PC-9 (cell line): ENCODE data around the gene RAB11B.
"Not testable (repeated sequence)": the region's sequence is repeated elsewhere in the genome, so short reads cannot be mapped to it uniquely, and the experiment has no call there.

Experiments used
- EZH2 ChIP-seq: fragments of 200-600 bp; sonication (generic); IDR thresholded peaks from 2 replicates; pipeline ENCODE4 v1.8.0; 2017; ENCODE audit warnings: antibody characterized with exemption, low read depth
- TF ChIP-seq, protein P1 (sequence below): fragments of 200-600 bp; sonication (generic); conservative IDR thresholded peaks from 2 replicates; pipeline ENCODE4 v1.6.1; 2017; ENCODE audit warnings: mixed run types, antibody characterized with exemption, mild to moderate bottlenecking, moderate library complexity

DNA sequence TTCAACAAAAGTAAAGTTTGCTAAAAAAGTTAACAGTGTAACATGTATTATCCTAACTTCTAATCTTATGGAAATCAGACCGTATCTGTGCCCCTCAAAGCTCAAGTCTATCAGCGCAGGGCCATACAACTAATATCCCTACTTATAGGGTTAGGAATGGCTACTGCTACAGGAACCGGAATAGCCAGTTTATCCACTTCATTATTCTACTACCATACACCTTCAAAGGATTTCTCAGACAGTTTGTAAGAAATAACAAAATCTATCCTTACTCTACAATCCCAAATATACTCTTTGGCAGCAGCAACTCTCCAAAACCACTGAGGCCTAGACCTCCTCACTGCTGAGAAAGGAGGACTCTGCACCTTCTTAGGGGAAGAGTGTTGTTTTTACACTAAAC, 4.6 kb upstream of the RAB11B start:
- TF ChIP-seq, protein P1, sequence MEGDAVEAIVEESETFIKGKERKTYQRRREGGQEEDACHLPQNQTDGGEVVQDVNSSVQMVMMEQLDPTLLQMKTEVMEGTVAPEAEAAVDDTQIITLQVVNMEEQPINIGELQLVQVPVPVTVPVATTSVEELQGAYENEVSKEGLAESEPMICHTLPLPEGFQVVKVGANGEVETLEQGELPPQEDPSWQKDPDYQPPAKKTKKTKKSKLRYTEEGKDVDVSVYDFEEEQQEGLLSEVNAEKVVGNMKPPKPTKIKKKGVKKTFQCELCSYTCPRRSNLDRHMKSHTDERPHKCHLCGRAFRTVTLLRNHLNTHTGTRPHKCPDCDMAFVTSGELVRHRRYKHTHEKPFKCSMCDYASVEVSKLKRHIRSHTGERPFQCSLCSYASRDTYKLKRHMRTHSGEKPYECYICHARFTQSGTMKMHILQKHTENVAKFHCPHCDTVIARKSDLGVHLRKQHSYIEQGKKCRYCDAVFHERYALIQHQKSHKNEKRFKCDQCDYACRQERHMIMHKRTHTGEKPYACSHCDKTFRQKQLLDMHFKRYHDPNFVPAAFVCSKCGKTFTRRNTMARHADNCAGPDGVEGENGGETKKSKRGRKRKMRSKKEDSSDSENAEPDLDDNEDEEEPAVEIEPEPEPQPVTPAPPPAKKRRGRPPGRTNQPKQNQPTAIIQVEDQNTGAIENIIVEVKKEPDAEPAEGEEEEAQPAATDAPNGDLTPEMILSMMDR: not testable (repeated sequence)
- TF ChIP-seq EZH2: not testable (repeated sequence)
